Fibroblast of the conjunctiva (primary cell): ENCODE measurements around the gene DIRAS1.
A peak's percentile ranks its signal among the peaks of the same experiment; 100 is the strongest.
"Not testable (repeated sequence)": the region's sequence is repeated elsewhere in the genome, so short reads cannot be mapped to it uniquely, and the experiment has no call there.

Experiments
- DNase-seq: peaks from one replicate; pipeline ENCODE4 v3.0.0-alpha.2; 2010; ENCODE audit warnings: low read depth

Gene DIRAS1

DNA sequence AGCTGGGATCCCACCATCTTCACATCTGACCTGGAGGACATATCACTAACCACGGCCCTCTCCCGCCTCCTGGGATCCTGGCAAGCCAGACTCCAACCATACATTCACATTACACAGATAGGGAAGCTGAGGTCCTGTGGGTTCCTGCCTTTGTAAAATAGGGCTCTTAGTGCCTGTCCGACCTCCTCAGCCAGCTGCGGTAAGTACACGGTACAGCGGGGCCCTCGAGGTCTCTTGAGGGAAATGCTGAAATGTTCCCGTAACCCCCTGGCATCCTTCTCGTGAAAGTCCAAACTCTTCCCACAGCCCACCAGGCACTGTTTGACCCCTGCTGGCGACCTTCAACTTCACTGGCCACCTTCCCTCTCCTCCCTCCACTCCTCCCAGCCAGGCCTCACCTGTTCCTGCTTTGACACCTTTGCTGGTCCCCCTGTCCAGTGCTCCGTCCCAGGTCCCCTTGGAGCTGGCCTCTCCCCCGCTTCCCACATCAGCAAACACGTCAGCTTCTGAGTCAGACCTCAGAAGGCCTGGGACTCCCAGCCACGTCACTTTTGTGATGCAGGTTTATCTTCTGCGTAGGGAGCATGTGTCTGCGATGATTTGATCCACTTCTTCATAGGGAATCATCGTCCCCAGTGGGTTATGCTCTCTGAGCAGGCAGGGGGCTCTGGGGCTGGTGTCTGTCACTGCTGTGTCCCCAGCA, 9.8 kb downstream of the DIRAS1 start:
- no peak for DNase-seq

DNA sequence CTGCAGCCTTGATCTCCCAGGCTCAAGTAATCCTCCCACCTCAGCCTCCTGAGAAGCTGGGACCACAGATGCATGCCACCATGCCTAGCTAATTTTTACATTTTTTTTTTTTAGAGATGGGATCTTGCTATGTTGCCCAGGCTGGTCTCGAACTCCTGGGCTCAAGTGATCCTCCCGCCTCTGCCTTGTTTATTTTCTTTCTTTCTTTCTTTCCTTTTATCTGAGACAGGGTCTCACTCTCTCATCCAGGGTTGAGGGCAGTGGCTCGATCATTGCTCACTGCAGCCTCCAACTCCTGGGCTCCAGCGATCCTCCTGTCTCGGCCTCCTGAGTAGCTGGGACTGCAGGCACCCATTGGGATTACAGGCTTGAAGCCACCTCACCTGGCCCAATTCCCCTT, 14.9 kb downstream of the DIRAS1 start:
- no peak for DNase-seq

DNA sequence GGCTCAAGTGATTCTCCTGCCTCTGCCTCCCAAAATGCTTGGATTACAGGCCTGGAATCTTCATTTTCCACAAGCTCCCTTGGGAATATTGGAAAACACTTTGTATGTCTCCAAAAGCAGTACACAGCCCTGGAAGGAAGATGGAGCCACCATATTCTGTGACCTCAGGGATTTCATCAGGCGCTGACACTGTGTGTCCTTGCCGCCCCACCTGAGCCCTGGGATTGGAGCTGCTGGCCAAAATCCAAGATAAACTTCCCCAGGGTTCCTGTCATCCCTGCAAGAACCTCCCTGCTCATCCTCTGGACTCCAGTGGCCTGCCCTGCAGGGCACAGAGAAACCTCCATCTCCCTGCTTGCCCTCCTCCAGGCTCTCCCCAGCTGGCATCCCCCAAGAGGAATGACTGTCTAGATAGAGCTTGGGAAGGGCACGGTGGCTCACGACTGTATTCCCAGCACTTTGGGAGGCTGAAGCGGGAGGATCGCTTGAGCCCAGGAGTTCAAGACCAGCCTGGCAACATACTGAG, 17.4 kb downstream of the DIRAS1 start:
- no peak for DNase-seq

DNA sequence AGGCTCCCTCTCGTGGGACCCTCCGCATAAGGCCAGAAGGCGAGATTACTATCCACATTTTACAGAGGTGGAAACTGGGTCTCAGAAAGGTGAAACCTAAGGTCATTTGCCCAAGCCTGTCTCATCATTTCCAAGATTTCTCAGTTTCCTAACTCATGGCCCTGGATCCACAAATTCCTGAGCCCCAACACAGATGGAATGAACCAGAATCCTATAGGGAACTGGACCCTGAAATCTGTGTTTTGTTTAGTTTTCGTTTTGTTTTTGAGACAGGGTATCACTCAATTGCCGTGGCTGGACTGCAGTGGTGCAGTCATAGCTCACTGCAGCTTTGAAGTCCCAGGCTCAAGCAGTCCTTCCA, 18.1 kb downstream of the DIRAS1 start:
- DNase-seq, result no peak

DNA sequence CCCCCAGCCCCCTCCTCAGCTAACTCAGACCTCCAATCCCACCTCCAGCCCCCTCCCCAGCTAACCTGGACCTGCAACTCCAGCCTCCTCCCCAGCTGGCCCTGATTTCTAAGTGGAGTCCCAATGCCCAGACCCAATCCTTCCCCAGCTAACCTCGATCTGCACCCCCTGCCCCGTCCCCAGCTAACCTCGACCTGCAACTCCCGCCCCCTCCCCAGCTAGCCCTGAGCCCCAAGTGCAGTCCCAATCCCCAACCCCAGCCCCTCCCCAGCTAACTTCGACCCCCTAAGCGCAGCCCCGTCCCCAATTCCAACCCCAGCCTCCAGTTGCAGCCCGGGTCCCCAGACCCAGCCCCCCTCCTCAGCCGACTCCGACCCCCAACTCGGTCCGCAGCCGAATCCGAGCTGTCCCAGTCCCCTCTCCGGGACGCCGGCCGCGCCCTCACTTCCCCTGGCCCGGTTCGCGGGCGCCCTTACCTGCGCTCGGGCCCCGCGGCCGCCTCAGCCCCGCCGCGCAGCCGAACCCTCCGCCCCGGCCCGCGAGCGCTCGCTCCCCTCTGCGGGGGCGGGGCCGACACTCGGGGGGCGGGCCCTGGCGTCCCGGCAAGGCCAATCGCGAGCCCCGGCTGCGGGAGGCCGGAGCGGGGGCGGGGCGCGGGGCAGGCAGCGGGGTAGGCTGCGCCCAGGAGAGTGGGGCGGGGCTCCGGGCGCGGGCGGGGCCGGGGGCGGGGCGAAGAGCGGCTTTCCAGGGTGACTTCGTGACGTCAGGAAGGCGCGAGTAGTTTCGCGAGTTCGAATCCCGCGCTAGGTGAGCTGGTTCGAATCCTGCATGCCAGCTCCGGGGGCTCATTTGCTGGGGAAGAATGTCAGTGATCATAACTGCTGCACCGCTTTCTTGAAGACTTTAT, 18.7 kb downstream of the DIRAS1 start, which contains the start of gene GNG7:
GNG7 (minus strand) TSS at position 525 of the 907 bp plus-strand sequence. CDS start 182,006 bp downstream, outside the sequence.
- peak; percentile 63 for DNase-seq

DNA sequence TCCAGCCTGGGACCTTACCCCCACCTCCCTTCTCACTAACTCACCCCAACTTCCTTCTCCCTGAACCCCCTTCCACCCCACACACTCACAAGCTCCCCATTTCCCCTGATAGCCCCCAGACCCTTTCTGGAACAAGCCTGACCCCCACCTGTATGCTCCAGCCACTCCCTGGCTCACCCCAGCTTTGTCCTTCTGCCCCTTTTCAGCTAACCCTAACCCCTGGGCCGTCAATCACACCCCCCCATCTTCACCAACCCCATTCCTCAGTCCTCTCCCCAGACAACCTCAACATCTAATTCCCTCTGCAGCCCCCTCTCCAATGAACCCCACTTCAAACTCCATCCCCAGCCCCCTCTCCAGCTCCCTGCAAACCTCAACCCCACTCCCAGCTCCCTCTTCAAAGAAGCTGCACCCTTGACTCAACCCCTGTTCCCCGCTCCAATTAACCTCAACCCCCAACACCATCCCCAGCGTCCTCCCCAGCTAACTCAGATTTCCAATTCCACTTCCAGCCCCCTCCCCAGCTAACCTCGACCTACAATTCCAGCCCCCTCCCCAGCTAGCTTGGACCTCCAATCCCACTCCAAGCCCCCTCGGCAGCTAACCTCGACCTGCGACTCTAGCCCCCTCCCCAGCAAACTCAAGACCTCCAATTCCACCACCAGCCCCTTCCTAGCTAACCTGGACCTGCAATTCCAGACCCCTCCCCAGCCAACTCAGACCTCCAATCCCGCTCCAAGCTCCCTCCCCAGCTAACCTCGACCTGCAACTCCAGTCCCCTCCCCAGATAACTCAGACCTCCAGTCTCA, 19.6 kb downstream of the DIRAS1 start:
- DNase-seq, result no peak

DNA sequence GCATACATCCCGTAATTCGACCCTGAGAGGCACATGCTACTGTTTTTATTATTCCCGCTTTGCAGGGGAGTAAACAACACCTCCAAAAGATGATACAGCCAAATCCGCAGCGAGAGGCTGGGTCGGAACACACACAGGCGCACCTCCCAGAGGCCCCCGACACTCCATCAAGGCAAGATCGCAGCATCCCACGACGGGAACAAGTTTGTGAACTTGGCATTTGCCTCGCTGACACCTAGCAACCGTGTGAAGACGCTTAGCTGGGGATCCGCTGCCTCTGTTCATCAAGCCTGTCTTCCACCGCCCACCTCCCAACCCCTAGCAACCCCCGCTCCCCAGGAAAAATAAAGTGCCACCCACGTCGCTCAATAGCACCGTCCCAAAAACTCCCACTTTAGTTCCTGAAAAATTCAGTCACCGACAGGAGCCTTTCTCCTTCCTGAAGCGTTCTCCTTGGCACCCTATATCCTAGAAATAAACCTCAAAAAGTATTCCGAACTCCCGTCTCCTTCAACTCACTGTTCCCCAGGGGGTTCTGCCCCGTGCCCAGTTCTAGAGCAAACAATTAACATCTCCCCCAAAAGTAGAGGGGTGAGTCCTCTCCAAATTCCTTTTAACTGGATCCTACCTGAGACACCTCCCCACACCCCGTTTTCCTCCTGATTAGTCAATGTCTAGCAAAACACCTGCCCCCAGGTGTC, 20.4 kb downstream of the DIRAS1 start:
- no peak for DNase-seq

DNA sequence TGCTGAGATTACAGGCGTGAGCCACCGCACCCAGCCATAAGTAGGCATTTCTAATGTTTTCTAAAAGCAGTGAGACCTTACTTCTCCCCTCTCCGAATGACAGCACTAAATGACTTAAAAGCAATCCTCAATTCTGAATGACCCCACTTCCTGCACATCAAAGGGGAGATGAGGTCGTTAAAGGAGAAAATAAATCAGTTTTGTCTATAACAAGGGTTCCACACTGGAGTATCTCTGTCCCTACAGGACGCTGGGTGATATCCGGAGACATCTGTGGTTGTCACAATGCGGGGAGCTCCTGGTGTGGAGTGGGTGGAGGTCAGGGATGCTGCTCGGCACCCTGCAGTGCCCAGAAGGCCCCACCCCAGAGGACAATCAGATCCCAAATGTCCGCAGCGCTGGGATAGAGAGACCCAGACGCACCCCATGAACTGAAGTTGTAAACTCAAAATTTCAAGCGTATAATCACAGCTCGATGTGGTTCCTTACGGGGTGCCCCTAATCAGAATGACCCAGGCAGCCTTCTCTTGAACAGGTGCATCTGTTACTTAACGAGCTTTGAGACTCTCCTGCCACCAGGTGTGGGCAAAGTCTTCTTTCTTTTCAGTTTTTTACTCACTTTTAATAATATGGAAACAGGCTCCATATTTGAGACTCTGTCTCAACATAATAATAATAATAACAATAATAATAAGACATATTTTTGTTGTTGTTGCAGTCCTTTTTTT, 21.6 kb downstream of the DIRAS1 start:
- no peak for DNase-seq

DNA sequence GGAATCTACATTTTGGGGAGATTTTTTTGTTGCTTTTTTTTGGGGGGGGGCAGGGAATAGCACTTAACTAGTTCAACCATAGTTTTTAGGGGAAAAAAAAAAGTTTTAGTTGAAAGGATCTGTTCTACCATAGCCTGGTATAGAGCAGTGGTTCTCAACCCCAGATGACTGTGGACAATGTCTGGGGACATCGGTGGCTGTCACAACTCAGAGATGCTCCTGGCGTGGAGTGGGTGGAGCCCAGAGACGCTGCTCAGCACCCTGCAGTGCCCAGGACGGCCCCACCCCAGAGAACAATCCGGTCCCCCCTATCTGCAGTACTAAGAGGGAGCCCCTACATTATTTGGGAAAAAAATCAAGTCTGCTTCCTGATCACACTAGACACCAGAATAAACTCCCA, 27.0 kb downstream of the DIRAS1 start:
- no peak for DNase-seq

DNA sequence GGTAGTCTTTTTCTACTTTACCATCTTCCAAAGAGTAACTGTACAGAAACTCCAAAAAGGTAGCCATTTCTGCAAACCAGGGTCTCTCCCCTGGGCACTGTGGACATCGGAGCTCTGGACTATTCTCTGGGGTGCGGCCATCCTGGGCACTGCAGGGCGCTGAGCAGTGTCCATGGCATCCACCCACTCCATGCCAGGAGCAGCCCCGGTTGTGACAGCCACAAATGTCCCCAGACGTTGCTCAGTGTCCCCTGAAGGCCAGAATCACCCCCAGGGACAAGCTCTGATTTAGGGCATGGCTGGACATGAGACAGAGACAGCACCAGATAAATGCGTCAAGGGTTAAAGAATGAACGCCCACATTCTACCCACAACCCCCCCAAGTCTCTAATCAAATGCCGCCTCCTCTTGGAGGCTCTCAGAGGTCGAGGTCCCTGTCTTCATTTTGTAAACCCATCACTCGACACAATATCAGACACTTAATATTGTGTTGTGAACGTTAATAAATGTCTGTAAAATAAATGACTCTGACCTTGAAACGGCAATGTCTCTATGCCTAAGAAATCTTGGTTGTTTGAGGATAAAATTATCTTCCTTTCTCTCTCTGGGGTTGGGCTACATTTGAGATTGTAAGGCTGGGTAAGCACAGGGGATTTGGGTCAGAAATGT, 27.5 kb downstream of the DIRAS1 start:
- DNase-seq, result no peak

DNA sequence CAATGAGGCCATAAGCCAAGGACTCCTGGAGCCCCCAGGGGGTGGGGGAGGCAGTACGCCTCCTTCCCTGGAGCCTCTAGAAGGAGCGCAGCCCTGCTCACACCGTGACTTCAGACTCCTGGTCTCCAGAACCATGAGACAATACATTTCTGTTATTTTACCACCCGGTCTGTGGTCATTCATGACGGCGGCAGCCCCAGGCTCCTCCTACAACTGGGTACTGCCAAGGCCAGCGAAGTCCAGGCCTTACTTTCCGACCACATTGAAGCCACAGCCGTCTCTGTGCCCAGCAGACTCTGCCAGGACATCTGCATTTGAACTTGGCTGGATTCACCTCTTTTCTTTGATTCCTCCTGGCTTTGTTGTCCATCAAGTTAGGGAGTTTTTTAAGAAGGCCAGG, 29.2 kb downstream of the DIRAS1 start:
- no peak for DNase-seq

DNA sequence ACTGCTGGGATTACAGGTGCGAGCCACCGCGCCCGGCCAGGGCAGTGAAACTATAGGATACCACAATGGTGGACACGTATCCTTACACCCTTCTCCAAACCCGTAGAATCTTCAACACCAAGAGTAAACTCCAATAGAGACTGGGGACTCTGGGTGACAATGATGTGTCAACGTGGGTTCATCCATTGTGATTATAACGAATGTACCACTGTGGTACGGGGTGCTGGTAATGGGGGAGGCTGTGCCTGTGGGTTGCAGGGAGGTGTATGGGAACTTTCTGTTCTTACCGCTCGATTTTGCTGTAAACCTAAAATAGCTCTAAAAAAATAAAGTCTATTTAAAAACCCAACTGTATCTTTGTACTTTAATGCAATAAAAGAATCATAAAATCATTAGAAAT, 30.3 kb downstream of the DIRAS1 start:
- no peak for DNase-seq

DNA sequence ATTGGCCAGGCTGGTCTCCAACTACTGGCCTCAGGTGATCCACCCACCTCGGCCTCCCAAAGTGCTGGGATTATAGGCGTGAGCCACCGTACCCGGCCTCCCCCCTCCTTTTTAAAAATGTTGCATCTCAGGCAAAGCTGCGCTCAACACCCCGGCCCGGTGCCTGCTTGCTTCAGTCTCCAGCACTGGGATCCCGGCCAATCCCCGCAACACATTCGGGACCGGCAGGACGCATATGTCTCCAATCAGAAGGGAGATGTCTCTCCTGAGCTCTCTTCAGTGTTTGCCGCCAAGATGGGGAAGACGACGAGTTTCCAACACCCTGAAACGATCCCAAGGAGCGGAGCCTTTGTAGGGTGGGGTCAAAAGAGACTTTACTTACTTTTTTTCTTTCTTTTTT, 34.8 kb downstream of the DIRAS1 start:
- DNase-seq, result no peak

DNA sequence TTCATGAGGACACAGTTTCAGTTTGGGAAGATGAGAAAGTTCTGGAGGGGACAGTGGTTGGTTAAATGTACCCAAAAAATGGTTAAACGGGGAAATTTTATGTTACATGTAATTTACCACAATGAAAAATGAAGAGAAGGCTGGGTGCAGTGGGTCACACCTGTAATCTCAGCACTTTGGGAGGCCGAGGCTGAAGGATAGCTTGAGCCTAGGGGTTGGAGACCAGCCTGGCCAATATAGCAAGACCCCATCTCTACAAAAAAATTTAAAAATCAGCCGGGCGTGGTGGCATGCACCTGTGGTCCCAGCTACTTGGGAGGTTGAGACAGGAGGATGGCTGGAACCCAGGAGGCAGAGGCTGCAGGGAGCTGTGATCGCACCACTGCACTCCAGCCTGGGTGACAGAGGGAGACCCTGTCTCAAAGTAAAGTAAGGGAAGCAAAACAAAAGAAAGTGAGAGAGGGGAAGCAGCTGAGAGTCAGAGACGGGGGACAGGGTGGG, 35.9 kb downstream of the DIRAS1 start:
- DNase-seq, result no peak

DNA sequence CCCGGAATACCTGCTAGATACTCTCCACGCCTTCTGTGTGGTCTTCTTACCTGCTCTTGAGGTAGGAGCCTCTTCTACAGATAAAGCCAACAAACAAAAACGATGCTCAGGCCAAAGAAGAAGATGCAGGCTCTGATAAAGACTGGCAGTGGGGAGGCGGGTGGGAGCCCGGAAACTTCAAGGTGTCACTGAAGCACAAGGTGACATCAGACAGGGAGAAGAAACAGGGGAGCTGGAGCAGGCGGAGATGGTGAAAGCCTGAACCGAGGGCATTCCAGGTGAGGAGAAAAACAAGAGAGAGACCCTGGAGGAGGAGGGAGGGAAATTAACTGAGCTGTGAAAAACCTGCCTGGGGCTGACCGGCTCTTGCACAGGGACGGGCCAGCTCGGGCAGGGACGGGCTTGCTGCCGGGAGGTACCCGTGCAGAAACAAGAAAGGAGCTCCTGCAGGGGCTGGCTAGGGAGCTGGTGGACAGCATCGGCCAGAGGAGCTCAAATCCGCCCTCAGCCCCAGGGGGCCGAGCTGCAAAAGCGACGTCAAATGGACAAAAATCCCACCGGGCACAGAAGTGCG, 37.7 kb downstream of the DIRAS1 start:
- DNase-seq, result no peak

DNA sequence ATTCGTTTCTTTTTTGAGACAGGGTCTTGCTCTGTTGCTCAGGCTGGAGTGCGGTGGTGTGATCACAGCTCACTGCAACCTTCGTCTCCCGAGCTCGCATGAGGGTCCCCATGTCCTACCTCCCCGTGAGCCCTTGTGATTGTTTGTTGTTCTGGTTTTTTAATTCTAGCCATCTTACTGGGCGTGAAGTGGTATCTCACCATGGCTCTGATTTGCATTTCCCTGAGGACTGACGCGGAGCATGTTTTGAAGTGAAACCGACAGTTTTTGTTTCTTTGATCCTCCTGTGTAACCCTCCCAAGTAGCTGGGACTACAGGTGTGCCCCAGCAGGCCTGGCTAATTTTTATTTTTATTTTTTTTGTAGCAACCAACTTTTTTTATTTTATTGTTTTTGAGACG, 40.4 kb downstream of the DIRAS1 start:
- DNase-seq, result no peak

DNA sequence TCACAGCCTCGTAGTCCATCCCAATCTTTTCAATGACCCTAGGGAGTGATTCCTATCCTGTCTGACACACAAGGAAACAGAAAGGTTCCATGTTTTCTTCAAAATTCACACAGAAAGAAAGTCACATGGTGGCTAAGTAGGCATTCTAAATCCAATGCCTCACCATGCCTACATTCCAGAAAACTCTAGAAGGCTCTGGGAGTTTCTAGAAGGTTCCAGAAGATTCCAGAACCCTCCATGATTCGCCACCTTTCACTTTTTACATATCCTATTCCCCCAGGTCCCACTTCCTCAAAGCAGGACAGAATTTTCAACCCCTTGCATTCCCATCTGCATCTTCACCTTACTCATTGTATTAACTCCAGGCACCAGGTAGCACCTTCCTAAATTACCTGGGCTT, 41.7 kb downstream of the DIRAS1 start:
- no peak for DNase-seq

DNA sequence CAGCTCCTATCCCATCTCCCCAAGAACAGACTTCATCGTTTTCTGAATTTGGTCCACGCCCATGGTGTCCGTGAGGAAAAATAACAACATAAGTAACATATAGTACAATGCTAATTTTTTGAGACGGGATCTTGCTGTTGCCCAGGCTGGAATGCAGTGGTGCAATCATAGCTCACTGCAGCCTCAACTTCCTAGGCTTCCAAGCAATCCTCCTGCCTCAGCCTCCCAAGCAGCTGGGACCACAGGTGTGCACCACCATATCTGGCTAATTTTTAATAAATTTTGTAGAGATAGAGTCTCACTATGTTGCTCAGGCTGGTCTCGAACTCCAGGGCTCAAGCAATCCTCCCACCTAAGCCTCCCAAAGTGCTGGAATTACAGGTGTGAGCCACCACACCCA, 42.2 kb downstream of the DIRAS1 start:
- DNase-seq, result not testable (repeated sequence)

DNA sequence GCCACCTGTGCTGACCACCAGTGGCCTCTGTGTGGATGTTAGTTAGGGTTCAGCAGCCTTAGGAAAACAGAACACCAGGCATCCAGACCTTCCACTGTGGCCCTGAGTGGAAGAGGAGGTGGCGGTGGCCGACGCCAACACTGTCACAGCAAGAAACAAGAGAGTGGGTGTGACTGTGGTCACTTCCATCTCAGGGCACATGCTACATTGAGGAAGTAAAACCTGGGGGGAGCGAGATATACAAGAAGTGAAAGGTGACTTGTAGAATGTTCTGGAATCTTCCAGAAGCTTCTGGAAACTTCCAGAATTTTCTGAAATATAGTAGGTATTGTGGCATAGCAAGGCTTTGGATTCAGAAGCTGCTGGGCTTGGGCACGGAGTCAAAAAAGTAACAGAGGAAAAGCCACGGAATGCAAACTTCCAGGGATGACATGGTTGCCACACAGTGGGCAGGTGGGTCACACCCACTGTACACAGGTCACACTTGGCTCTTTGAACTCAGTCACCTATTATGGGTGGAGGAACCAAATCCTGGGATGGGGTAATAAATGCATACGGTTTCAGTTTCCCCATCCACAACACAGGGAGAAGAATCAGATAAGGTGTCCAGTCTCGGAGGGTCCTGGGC, 43.0 kb downstream of the DIRAS1 start:
- no peak for DNase-seq
